ENCODE results near the gene ETS1.

The ETS1 gene

DNA sequence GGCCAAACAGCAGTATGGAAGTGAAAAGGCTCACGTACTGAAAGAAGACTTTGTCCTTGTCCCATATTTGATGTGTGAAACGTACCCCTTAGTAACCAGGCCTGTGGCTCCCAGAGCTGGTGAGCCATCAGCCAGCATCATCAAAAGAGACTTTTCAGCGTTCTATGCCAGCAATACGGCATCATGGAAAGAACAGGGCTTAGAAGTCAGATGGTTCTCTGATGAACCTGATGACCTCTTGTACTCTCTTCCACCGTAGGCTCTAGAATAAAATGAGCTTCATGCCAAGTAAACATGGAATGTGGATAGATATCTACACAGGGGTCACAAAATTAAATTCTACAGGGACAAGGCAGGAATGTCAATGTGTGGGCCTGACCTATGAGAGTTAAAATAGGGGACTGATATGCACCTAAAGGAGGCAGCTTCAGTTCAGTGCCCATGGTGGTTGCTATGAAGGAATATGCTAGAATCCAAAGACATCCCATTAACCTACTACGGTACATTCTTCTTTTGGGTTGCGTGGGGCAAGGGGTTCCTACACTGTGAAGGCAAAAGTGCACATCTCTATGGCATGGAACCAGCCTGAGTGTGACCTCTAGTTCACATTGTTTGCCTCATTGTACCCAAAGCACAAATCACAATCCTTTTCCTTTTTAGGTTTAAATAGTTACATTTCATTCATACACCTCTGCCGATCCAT lies 130.6 kb downstream of the ETS1 start:
- H3K9ac ChIP-seq (ENCODE audit: low read length), result no peak overlapping the region
- H3K4me3 ChIP-seq (ENCODE audit: low read length), result no peak overlapping the region
- no peak overlapping the region for H3K56ac ChIP-seq (ENCODE audit: low read length)
- DNase-seq, result no peak
- H2BK15ac ChIP-seq (replicated peaks; ENCODE audit: low read depth), result no peak overlapping the region
- H4K8ac ChIP-seq (ENCODE audit: low read depth, low read length), result no peak overlapping the region
- no peak overlapping the region for H2BK5ac ChIP-seq (ENCODE audit: low read length)
- no peak overlapping the region for H3K4me2 ChIP-seq (ENCODE audit: low read length)
- no peak overlapping the region for H2AK5ac ChIP-seq (ENCODE audit: low read length)
- no peak overlapping the region for H4K5ac ChIP-seq (ENCODE audit: low read length)
- no peaks in the 10 kb centered on the region for H3K79me2 ChIP-seq (ENCODE audit: control insufficient read depth, insufficient read depth, low read length)
- no peak overlapping the region for H3K18ac ChIP-seq (ENCODE audit: low read length)
- no peaks in the 10 kb centered on the region for H3K27me3 ChIP-seq (ENCODE audit: insufficient read depth, low read length, poor library complexity)
- H3K79me1 ChIP-seq (ENCODE audit: low read length), result no peaks in the 10 kb centered on the region
- no peaks in the 10 kb centered on the region for H3K4me1 ChIP-seq (ENCODE audit: control insufficient read depth, low read depth, low read length)
- no peaks in the 10 kb centered on the region for H3K36me3 ChIP-seq (ENCODE audit: control insufficient read depth, insufficient read depth, low read length)
- no peak overlapping the region for H3K27ac ChIP-seq (ENCODE audit: low read depth, low read length)
- no peak overlapping the region for H3K4ac ChIP-seq (ENCODE audit: low read depth, low read length)
- no CpG with 5 or more reads among the region's 8 CpGs for WGBS (ENCODE audit: extremely low coverage, insufficient coverage, low lambda C conversion rate)
- no peak overlapping the region for H2BK120ac ChIP-seq (ENCODE audit: low read depth, low read length)
- H3K23ac ChIP-seq (ENCODE audit: low read length), result no peak overlapping the region

- Histone ChIP-seq H3K23ac (ENCODE audit: low read length) (no peak overlapping the region), H3K4me3 (ENCODE audit: low read length) (no peak overlapping the region), H2BK5ac (ENCODE audit: low read length) (no peak overlapping the region), H3K4me2 (ENCODE audit: low read length) (no peak overlapping the region), H4K8ac (ENCODE audit: low read depth, low read length) (no peak overlapping the region), H3K79me2 (ENCODE audit: control insufficient read depth, insufficient read depth, low read length) (no peaks in the 10 kb centered on the region), H4K5ac (ENCODE audit: low read length) (no peak overlapping the region), H3K56ac (ENCODE audit: low read length) (no peak overlapping the region), H3K18ac (ENCODE audit: low read length) (no peak overlapping the region), H3K4me1 (ENCODE audit: control insufficient read depth, low read depth, low read length) (no peaks in the 10 kb centered on the region), H2BK15ac (replicated peaks; ENCODE audit: low read depth) (no peak overlapping the region), H3K9ac (ENCODE audit: low read length) (no peak overlapping the region), H2BK120ac (ENCODE audit: low read depth, low read length) (no peak overlapping the region), H3K27me3 (ENCODE audit: insufficient read depth, low read length, poor library complexity) (no peaks in the 10 kb centered on the region), H2AK5ac (ENCODE audit: low read length) (no peak overlapping the region), H3K4ac (ENCODE audit: low read depth, low read length) (no peak overlapping the region), H3K79me1 (ENCODE audit: low read length) (no peaks in the 10 kb centered on the region), H3K36me3 (ENCODE audit: control insufficient read depth, insufficient read depth, low read length) (no peaks in the 10 kb centered on the region), H3K27ac (ENCODE audit: low read depth, low read length) (no peak overlapping the region)
- no peak for DNase-seq
- no CpG with 5 or more reads among the region's 5 CpGs for WGBS (ENCODE audit: extremely low coverage, insufficient coverage, low lambda C conversion rate)
These were observed 131.6 kb downstream of the ETS1 start for GRCh38 chr11:128455766-128456165.

DNA sequence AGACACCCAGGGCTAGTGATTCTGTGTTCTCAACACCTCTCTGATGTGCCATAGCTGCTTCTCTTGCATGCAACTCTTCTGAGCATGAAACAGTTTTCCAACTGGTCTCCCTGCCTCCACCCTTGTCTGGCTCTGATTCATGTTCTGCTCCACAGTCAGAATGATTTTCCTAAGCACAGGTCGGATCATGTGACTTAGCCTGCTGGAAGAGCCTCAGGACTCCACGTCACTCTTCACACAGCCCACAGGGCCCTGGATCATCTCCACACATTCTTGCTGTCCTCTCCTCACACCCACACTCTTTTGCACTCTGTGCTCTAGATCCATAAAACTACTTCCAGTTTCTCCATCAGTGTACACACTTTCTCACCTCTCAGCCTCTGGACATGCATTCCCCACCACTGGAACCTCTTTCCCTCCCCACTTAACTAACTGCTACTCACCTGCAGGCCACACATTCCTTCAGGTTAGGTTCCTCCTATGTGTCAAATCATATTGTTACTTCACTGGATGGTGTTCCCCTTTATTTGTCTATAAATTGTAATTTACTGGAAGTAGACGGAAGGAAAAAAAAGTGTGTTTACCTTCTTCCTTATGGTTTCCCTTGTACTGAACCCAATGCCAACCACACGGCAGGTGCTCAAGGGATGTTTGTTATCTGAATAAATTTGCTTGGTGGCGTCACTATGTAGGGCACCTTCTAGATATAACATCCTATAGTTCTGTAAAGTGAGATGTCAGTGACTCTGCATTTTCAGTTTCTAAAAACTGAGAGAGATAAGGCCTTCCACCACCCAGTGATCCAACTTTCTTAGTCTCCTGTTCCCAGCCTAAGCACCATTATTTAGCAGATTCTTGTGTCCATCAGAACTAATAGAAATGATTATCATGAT lies 133.7 kb downstream of the ETS1 start:
- Histone ChIP-seq H3K4ac (ENCODE audit: low read depth, low read length) (no peak overlapping the region), H3K4me3 (ENCODE audit: low read length) (no peak overlapping the region), H3K27me3 (ENCODE audit: insufficient read depth, low read length, poor library complexity) (no peaks in the 10 kb centered on the region), H2BK5ac (ENCODE audit: low read length) (no peak overlapping the region), H3K79me2 (ENCODE audit: control insufficient read depth, insufficient read depth, low read length) (no peaks in the 10 kb centered on the region), H3K36me3 (ENCODE audit: control insufficient read depth, insufficient read depth, low read length) (no peaks in the 10 kb centered on the region), H4K8ac (ENCODE audit: low read depth, low read length) (no peak overlapping the region), H3K4me1 (ENCODE audit: control insufficient read depth, low read depth, low read length) (no peaks in the 10 kb centered on the region), H3K9ac (ENCODE audit: low read length) (no peak overlapping the region), H3K18ac (ENCODE audit: low read length) (no peak overlapping the region), H2BK120ac (ENCODE audit: low read depth, low read length) (no peak overlapping the region), H3K79me1 (ENCODE audit: low read length) (no peaks in the 10 kb centered on the region), H3K56ac (ENCODE audit: low read length) (no peak overlapping the region), H4K5ac (ENCODE audit: low read length) (no peak overlapping the region), H3K27ac (ENCODE audit: low read depth, low read length) (no peak overlapping the region), H3K23ac (ENCODE audit: low read length) (no peak overlapping the region), H2AK5ac (ENCODE audit: low read length) (no peak overlapping the region), H3K4me2 (ENCODE audit: low read length) (no peak overlapping the region), H2BK15ac (replicated peaks; ENCODE audit: low read depth) (no peak overlapping the region)
- DNase-seq, result no peak
- WGBS (ENCODE audit: extremely low coverage, insufficient coverage, low lambda C conversion rate), result no CpG with 5 or more reads among the region's 5 CpGs

GRCh38 chr11:128451652-128452470 lies 135.5 kb downstream of the ETS1 start:
- Histone ChIP-seq H2BK120ac (ENCODE audit: low read depth, low read length) (no peak overlapping the region), H4K5ac (ENCODE audit: low read length) (no peak overlapping the region), H3K27me3 (ENCODE audit: insufficient read depth, low read length, poor library complexity) (no peaks in the 10 kb centered on the region), H3K4me2 (ENCODE audit: low read length) (no peak overlapping the region), H3K4me1 (ENCODE audit: control insufficient read depth, low read depth, low read length) (no peaks in the 10 kb centered on the region), H3K9ac (ENCODE audit: low read length) (no peak overlapping the region), H2BK5ac (ENCODE audit: low read length) (no peak overlapping the region), H3K27ac (ENCODE audit: low read depth, low read length) (no peak overlapping the region), H3K23ac (ENCODE audit: low read length) (no peak overlapping the region), H3K4ac (ENCODE audit: low read depth, low read length) (no peak overlapping the region), H2AK5ac (ENCODE audit: low read length) (no peak overlapping the region), H3K36me3 (ENCODE audit: control insufficient read depth, insufficient read depth, low read length) (no peaks in the 10 kb centered on the region), H3K18ac (ENCODE audit: low read length) (no peak overlapping the region), H3K56ac (ENCODE audit: low read length) (no peak overlapping the region), H2BK15ac (replicated peaks; ENCODE audit: low read depth) (no peak overlapping the region), H3K4me3 (ENCODE audit: low read length) (no peak overlapping the region), H3K79me1 (ENCODE audit: low read length) (no peaks in the 10 kb centered on the region), H4K8ac (ENCODE audit: low read depth, low read length) (no peak overlapping the region), H3K79me2 (ENCODE audit: control insufficient read depth, insufficient read depth, low read length) (no peaks in the 10 kb centered on the region)
- DNase-seq, result no peak
- WGBS (ENCODE audit: extremely low coverage, insufficient coverage, low lambda C conversion rate), result no CpG with 5 or more reads among the region's 26 CpGs

DNA sequence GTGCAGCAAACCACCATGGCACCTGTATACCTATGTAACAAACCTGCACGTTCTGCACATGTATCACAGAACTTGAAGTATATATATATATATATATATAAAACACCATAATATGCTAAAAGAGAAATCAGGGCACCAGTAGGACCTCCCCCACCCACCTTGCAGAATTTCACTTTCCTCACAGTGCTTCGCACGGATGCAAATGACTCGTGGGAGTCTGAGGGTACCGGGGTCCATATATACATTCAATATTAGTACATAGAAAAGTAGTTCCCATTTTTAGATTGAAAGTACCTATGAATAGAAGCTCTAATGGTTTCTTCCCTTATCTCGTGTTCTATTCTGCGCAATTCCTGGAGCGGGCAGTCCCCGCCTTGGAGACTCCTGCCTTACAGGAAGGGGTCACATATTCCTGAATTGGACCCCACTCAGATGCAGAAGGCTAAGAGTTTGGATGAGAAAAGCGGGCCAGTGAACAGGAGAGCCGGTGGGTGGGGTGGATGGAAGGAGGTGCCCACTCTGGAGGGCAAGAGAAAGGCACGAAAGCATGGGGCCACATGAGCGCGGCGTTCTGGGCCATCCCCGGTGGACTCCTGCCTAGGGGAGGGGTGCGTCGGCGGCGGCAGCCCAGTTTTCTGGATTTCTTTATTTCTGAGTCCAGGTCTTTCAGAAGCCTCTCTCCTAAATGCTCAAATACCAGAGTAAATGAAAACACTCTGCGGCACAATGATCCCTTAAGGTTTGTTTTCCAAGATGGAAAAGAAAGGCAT lies 136.3 kb downstream of the ETS1 start:
- H2BK120ac ChIP-seq (ENCODE audit: low read depth, low read length), result no peak overlapping the region
- H3K79me1 ChIP-seq (ENCODE audit: low read length), result no peaks in the 10 kb centered on the region
- no peak overlapping the region for H2BK5ac ChIP-seq (ENCODE audit: low read length)
- H4K8ac ChIP-seq (ENCODE audit: low read depth, low read length), result no peak overlapping the region
- no peak overlapping the region for H3K18ac ChIP-seq (ENCODE audit: low read length)
- no peak overlapping the region for H3K27ac ChIP-seq (ENCODE audit: low read depth, low read length)
- no peaks in the 10 kb centered on the region for H3K27me3 ChIP-seq (ENCODE audit: insufficient read depth, low read length, poor library complexity)
- DNase-seq, result no peak
- no peak overlapping the region for H3K9ac ChIP-seq (ENCODE audit: low read length)
- no peak overlapping the region for H3K4ac ChIP-seq (ENCODE audit: low read depth, low read length)
- WGBS (ENCODE audit: extremely low coverage, insufficient coverage, low lambda C conversion rate), result no CpG with 5 or more reads among the region's 21 CpGs
- no peak overlapping the region for H2AK5ac ChIP-seq (ENCODE audit: low read length)
- H3K36me3 ChIP-seq (ENCODE audit: control insufficient read depth, insufficient read depth, low read length), result no peaks in the 10 kb centered on the region
- no peak overlapping the region for H3K23ac ChIP-seq (ENCODE audit: low read length)
- no peak overlapping the region for H2BK15ac ChIP-seq (replicated peaks; ENCODE audit: low read depth)
- no peak overlapping the region for H4K5ac ChIP-seq (ENCODE audit: low read length)
- H3K56ac ChIP-seq (ENCODE audit: low read length), result no peak overlapping the region
- H3K79me2 ChIP-seq (ENCODE audit: control insufficient read depth, insufficient read depth, low read length), result no peaks in the 10 kb centered on the region
- H3K4me2 ChIP-seq (ENCODE audit: low read length), result no peak overlapping the region
- H3K4me3 ChIP-seq (ENCODE audit: low read length), result no peak overlapping the region
- no peaks in the 10 kb centered on the region for H3K4me1 ChIP-seq (ENCODE audit: control insufficient read depth, low read depth, low read length)

Measured in mesendoderm (in vitro differentiated cells).